NCI-H2029 (cell line): Measurements from ENCODE around the gene ABL2.
"Not testable (repeated sequence)": the region's sequence is repeated elsewhere in the genome, so short reads cannot be mapped to it uniquely, and the experiment has no call there.

Experiments
- DNase-seq: peaks from one replicate; lab custom pipeline; 2025; lab: John Stamatoyannopoulos, UW

Gene ABL2

GRCh38 chr1:179229214-179230140 is at the start of gene ABL2:
TSS of gene ABL2 (minus strand) at chr1:179229677. CDS start at chr1:179229397, 280 bp downstream.
- peak; percentile 4 for DNase-seq

GRCh38 chr1:179278920-179279319 is 49.4 kb upstream of the ABL2 start:
- DNase-seq, result no peak

DNA sequence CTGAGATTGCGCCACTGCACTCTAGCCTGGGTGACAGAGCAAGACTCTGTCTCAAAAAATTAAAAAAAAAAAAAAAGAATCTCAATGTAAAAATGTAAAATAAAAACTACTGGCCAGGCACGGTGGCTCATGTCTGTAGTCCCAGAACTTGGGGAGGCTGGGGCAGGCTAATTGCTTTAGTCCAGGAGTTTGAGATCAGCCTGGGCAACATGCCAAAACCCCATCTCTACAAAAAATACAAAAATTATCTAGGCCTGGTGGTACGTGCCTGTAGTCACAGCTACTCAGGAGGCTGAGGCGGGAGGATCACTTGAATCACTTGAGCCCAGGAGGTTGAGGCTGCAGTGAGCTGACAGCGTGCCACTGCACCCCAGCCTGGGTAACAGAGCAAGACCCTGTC is 44.9 kb upstream of the ABL2 start:
- not testable (repeated sequence) for DNase-seq

DNA sequence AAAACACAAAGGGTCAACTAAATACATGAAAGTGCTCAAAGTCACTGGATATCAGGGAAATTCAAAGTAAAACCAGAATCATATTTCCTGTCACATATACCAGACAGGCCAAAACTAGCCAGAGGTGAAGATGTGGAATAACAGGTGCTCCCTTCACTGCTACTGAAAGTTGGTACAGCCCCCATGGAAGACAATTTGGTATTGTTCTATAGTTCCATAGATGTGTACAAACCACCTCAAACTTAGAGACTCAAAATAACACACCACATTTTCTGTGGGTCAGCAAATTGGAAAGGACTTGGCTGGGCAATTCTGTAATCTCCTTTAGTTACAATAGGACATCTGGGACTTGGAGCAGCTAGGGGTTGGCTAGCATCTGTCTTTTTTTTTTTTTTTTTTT is 39.6 kb upstream of the ABL2 start:
- no peak for DNase-seq

GRCh38 chr1:179264507-179264906 is 35.0 kb upstream of the ABL2 start:
- no peak for DNase-seq

DNA sequence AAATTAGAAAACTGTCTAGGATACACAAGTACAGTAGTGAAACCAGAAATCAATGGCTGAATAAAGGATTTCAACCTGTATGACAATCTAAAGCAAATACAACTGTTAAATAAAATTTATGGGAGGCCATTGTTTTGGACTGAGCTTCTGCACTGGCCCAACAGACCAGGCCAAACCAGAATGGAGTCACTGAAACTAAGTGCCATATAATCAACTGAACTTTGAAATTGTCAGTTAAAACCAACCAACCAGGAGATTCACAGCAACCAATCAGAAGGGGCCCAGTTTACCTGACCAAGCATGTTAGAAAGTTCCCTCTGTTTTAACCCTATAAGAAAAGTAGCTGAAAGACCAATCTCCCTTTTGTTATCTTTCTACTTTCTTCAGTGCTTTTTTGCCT is 33.6 kb upstream of the ABL2 start:
- DNase-seq, result no peak

- no peak for DNase-seq
Measured at GRCh38 chr1:179262183-179262582, 32.7 kb upstream of the ABL2 start.

DNA sequence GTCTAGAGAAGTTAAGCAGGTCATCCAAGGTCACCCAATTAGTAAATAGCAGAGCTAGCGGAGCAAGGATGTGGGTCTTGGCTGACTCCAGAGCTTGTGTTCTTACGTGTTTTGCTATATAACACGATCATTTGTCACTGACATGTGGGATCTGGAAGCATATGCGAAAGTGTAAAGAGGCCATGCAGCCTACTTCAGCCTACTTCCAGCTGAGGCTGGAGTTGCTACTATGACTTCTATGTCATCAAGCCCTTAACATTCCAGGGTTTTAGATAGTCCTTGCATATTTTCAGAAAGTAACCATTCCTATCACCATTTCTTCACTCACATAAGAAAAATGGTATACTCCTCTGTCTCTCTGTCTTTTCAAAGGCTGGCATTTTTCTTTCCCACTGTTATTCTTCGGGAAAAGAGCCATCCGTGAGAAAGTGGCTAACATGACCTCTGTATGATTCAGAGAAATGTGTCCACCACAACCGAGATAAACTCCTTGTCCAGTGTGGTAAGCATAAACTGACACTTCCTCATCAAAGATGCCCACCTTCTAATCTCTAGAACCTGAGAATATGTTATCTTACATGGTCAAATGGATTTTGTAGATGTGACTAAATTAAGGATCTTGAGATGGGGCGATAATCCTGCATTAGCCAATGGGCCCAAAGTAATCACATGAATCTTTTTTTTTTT is 24.0 kb upstream of the ABL2 start:
- DNase-seq, result no peak

DNA sequence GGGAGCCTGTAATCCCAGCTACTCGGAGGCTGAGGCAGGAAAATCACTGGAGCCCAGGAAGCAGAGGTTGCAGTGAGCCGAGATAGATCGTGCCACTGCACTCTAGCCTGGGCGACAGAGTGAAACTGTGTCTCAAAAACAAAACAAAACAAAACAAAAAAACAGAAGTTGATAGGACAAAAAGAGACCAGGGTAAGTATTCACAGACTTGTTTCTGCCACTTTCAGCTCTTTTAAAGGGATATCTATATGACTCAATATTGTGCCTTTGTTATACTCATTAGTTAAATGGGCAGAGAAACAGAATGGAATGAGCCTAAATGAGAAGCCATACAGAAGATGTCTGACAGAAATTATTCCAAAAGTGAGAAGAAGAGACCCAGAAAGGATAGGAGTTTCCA is 23.1 kb upstream of the ABL2 start:
- no peak for DNase-seq

DNA sequence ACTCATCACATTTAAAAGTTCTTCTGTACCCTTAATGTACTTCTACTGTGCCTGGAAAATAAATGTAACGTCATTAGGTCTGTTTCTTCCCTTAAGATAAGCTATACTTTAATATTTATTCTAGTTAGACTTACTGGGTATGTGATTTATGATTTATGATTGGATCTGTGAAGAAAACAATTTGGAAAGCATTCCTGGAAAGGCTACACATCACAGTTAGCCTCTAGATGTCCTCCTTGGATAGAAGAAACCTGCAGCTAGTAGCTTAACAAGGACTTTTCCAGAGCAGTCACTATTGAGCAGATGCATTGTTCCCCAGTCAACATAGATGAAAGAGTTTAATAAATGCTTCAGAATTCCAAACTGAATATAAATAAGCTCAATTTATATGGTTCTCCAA is 22.2 kb upstream of the ABL2 start:
- DNase-seq, result no peak

- no peak for DNase-seq
Measured at GRCh38 chr1:179247923-179248322, 18.4 kb upstream of the ABL2 start.

DNA sequence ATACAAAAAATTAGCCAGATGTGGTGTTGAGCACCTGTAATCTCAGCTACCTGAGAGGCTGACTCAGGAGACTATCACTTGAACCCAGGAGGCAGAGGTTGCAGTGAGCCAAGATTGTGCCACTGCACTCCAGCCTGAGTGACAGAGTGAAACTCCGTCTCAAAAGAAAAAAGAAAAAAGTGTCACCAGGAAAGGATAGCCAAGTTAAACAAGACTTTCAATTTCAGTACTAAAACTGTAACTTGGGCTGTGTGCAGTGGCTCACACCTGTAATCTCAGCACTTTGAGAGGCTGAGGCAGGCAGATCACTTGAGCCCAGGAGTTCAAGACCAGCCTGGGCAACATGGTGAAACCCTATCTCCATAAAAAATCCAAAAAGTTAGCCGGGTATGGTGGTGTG is 15.9 kb upstream of the ABL2 start:
- DNase-seq, result not testable (repeated sequence)

GRCh38 chr1:179241530-179242097 is 12.1 kb upstream of the ABL2 start:
- DNase-seq, result no peak

DNA sequence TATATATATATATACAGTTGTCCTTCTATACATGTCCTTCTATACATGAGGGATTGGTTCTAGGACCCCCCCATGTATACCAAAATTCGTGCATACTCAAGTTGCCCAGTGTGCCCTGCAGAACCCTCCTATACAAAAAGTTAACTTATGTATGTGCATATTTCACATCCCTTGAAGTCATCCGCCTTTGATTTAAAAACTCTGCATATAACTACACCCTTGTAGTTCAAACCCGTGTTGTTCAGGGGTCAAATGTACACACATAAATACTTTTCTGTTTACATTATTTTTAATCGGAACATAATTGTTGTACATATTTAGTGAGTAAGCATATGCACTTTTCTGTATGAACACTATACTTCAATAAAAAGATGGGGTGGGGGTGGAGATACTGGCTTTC is 7.7 kb upstream of the ABL2 start:
- DNase-seq, result no peak

DNA sequence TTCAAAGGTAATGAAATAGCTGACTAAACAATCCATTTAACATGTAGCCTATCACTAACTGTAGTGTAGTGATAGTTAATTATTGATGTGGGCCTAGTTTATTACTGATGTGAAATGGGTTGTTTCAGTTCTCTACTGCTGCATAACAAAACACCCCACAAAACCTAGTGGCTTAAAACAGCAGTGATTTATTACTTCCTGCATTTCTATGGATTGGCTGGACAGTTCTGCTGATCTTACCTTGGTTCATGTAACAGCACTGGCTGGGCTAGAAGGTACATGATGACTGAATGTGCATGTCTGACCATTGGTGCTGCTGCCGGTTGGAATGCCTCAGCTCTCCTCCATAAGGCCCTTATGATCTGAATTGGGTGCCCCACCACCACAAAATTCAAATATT is 5.4 kb upstream of the ABL2 start:
- DNase-seq, result no peak

DNA sequence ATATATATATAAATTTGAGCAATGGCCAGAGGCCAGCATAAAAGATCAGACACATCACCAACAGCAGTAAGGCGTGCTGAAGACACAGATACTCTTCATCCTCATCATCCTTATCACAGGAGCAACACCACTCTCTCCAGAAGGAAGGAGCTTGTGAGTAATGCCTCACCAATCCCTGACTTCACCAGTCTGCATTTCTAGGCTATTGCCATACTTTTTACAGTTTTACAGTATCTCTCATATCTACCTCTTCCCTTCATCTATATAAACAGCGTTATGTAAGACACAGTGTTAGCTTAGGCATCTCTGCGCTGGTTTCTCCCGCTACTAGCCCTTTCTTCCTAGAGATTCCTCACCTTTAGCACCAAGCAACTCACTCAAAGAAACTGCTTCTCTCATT is 2.4 kb upstream of the ABL2 start:
- DNase-seq, result no peak

DNA sequence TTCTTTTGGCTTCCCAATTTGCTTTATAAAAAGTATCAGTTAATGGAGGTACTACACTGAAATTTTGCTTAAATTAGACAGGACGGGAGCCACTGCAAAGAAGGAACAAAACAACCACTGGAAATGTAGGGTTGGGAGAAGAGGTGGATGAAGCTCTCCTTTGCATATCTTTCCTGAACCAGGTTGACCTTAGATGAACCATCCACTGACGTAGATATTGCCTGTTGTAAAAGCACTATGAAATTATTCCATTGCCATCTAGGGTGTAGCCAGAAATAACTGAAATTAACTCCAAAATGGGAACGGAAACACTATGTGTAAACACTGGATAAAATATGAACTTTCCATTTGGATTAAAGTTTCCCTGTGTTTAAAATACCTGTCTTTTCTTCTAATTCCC is 1.2 kb upstream of the ABL2 start:
- DNase-seq, result no peak

DNA sequence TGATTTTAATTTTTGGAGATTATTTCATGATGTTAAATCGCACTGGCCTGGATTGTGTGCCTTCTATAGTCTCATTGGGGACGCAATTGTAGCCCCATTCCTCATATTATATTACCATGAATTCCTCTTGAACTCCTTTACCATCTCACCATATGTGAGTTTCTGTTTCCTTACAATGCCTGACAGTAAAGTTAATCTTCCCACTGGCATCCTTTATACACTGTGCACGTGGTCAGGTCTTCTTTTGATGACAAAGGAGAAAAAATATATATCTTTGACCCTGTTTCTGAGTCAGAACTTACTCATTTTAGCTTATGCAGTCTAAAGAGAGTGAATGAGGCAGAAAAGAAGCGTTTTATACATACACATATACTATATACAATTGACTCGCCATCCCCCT is 774 bp upstream of the ABL2 start:
- DNase-seq, result no peak

DNA sequence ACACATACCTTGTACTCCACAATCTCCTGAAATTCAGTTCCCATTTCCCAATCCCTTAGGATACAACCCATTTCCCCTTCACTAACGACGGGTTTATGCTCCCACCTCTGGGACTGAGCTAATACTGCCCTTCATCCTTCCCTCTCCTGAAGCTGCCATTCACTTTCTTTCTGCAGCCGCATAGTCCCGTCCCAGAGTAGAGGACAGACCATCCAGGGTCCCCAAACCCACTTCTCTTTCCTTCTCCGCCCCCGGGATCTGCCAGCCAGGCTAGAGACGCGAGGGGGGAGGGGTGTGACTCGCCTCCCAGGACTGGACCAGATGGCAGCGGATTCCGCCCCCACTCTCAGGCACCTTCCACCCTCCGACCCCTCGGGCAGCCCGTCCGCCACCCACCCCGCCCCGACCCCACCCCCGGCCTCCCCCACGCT is 679 bp downstream of the ABL2 start:
- DNase-seq, result no peak

GRCh38 chr1:179226738-179227137 is 2.7 kb downstream of the ABL2 start:
- no peak for DNase-seq

DNA sequence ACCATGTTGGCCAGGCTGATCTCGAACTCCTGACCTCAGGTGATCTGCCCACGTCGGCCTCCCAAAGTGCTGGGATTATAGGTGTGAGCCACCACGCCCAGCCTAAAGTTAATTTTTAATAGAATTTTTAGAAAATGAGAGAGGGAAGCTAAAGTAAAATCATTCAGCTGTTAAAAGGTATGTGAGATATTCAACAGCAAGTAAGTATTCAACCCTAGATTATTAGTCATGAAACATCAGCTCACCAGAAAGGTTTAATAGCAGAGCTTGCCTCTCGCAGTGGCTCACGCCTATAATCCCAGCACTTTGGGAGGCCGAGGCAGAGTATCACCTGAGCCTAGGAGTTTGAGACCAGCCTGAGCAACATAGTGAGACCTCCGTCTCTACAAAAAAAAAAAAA is 5.0 kb downstream of the ABL2 start:
- DNase-seq, result not testable (repeated sequence)

DNA sequence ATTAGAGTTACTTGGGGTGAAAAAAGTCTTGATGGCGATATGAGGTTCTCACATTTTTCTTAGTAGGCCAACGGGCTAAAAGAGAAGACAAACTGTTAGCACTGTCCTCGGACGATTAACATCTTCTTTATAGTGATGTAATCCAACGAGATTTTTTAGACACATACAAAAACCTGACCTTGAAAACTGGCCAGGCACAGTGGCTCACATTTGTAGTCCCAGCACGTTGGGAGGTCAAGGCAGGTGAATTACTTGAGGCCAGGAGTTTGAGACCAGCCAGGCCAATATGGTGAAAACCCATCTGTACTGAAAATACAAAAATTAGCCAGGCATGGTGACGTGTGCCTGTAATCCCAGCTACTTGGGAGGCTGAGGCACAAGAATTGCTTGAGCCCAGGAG is 8.4 kb downstream of the ABL2 start:
- not testable (repeated sequence) for DNase-seq

- no peak for DNase-seq
Measured at GRCh38 chr1:179217943-179218507, 11.5 kb downstream of the ABL2 start.
